OCI-LY3 (cell line): Measurements from ENCODE around the gene MSX2.

Experiments
- H2AFZ ChIP-seq: fragments of 200-600, 300-600 bp; shearing (Covaris generic); 2 replicates; pipeline ENCODE4 v1.6.0; 2014; ENCODE audit warnings: antibody characterized with exemption, low read depth, low read length
- H3K27ac ChIP-seq: fragments of 200-600, 300-600 bp; sonication (generic); 2 replicates; pipeline ENCODE4 v1.5.1; 2014; ENCODE audit warnings: mild to moderate bottlenecking, low read length, moderate library complexity, mixed read lengths
- H3K27me3 ChIP-seq: fragments of 200-600, 300-600 bp; sonication (generic); 2 replicates; pipeline ENCODE4 v1.6.1; 2014; ENCODE audit warnings: low read depth, low read length, mixed read lengths
- H3K36me3 ChIP-seq: fragments of 200-600, 300-600 bp; sonication (generic); replicated peaks from 2 replicates; pipeline ENCODE3; 2014; ENCODE audit warnings: low read depth, low read length, mixed read lengths
- H3K4me1 ChIP-seq: fragments of 300-600, 200-600 bp; sonication (generic); 2 replicates; pipeline ENCODE4 v1.6.1; 2014; ENCODE audit warnings: low read length, mixed read lengths
- H3K4me2 ChIP-seq: fragments of 200-600, 300-600 bp; sonication (generic); 2 replicates; pipeline ENCODE4 v1.6.1; 2014; ENCODE audit warnings: low read length, mixed read lengths
- H3K4me3 ChIP-seq: fragments of 300-600, 200-600 bp; sonication (generic); 2 replicates; pipeline ENCODE4 v1.5.1; 2014; ENCODE audit warnings: antibody characterized with exemption, mild to moderate bottlenecking, low read length, moderate library complexity
- H3K79me2 ChIP-seq: fragments of 300-600, 200-600 bp; shearing (Covaris generic); 2 replicates; pipeline ENCODE4 v1.6.1; 2014; ENCODE audit warnings: mild to moderate bottlenecking, low read length, mixed read lengths
- H3K9ac ChIP-seq: fragments of 300-600, 200-600 bp; shearing (Covaris generic); 2 replicates; pipeline ENCODE4 v1.6.0; 2014; ENCODE audit warnings: mild to moderate bottlenecking, low read length, moderate library complexity
- H3K9me3 ChIP-seq: fragments of 200-600, 300-600 bp; shearing (Covaris generic); 2 replicates; pipeline ENCODE4 v1.6.1; 2014; ENCODE audit warnings: low read length, mixed read lengths; ENCODE audit not compliant: insufficient read depth
- H4K20me1 ChIP-seq: fragments of 200-600, 300-600 bp; sonication (generic); 2 replicates; pipeline ENCODE4 v1.6.1; 2016; ENCODE audit warnings: low read length, mixed read lengths; ENCODE audit not compliant: insufficient read depth
- EZH2phosphoT487 ChIP-seq: fragments of 200-600 bp; shearing (Covaris generic); IDR thresholded peaks from 2 replicates; pipeline ENCODE4 v1.6.1; 2018; ENCODE audit warnings: antibody characterized with exemption, mixed run types, low read depth
- TF ChIP-seq, protein P1 (sequence below): fragments of 200-600, 300-600 bp; sonication (generic); IDR thresholded peaks from 2 replicates; pipeline ENCODE4 v1.5.1; 2014; ENCODE audit warnings: antibody characterized with exemption, low read length, low read depth

Gene MSX2

DNA sequence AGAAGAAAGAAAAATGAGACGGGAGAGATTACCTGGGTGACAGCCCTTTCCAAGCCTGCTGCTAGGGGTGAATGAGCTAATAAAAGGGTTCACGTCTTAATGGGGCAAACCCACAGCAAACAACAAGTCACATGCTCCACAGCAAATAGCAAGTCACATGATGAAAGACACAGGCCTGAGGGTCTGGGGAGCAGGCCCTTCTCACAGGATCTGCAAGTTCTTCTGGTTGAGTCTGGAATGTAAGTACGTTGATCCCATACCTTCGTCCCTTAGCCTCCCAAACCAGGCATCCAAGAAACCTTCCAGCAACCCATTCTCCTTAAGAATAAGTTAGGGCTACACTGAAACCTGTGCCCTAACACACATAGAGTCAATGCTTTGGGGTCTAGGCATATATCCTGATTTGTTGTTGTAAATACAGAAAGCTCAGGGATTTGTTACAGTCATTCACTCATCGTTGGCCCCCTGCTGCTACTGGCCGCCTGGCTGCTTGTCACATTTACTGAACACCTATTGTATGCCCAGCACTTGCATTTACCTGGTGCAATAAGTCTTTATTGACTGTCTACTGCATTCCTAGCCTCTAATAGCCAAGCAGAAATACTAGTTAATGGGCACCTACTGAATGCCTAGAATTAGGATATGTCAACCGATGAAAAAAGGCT lies 43.3 kb upstream of the MSX2 start:
- no peak overlapping the region for H2AFZ ChIP-seq
- no peaks in the 10 kb centered on the region for H4K20me1 ChIP-seq
- H3K79me2 ChIP-seq: no peaks in the 10 kb centered on the region
- H3K9me3 ChIP-seq: no peaks in the 10 kb centered on the region
- no peak for TF ChIP-seq EZH2phosphoT487
- H3K27me3 ChIP-seq: no peaks in the 10 kb centered on the region
- H3K4me1 ChIP-seq: no peaks in the 10 kb centered on the region
- no peak overlapping the region for H3K27ac ChIP-seq
- no peak overlapping the region for H3K4me3 ChIP-seq
- no peaks in the 10 kb centered on the region for H3K36me3 ChIP-seq
- H3K9ac ChIP-seq: no peak overlapping the region
- H3K4me2 ChIP-seq: no peak overlapping the region

DNA sequence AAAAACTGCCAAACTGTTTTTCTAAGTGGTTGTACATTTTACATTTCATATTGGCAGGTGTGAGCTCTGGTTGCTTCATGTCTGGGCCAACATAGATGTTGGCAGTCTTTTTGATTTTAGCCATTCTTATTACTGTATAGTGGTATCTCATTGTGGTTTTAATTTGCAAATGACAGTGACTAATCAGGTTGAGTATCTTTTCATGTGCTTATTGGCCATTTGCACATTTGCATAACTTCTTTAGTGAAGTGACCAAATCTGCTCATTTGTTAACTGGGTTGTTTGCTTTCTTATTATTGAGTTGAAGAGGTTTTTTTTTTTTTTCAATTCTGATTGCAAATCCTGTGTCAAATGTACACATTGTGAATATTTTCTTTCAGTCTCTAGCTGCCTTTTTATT lies 36.9 kb upstream of the MSX2 start:
- Histone ChIP-seq H3K9ac (no peak overlapping the region), H3K27ac (no peak overlapping the region), H3K36me3 (no peaks in the 10 kb centered on the region), H4K20me1 (no peaks in the 10 kb centered on the region), H3K4me3 (no peak overlapping the region), H3K4me2 (no peak overlapping the region), H3K4me1 (no peaks in the 10 kb centered on the region), H2AFZ (no peak overlapping the region), H3K79me2 (no peaks in the 10 kb centered on the region), H3K9me3 (no peaks in the 10 kb centered on the region), H3K27me3 (no peaks in the 10 kb centered on the region)
- TF ChIP-seq EZH2phosphoT487: no peak
- TF ChIP-seq, protein P1, sequence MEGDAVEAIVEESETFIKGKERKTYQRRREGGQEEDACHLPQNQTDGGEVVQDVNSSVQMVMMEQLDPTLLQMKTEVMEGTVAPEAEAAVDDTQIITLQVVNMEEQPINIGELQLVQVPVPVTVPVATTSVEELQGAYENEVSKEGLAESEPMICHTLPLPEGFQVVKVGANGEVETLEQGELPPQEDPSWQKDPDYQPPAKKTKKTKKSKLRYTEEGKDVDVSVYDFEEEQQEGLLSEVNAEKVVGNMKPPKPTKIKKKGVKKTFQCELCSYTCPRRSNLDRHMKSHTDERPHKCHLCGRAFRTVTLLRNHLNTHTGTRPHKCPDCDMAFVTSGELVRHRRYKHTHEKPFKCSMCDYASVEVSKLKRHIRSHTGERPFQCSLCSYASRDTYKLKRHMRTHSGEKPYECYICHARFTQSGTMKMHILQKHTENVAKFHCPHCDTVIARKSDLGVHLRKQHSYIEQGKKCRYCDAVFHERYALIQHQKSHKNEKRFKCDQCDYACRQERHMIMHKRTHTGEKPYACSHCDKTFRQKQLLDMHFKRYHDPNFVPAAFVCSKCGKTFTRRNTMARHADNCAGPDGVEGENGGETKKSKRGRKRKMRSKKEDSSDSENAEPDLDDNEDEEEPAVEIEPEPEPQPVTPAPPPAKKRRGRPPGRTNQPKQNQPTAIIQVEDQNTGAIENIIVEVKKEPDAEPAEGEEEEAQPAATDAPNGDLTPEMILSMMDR: no peak

DNA sequence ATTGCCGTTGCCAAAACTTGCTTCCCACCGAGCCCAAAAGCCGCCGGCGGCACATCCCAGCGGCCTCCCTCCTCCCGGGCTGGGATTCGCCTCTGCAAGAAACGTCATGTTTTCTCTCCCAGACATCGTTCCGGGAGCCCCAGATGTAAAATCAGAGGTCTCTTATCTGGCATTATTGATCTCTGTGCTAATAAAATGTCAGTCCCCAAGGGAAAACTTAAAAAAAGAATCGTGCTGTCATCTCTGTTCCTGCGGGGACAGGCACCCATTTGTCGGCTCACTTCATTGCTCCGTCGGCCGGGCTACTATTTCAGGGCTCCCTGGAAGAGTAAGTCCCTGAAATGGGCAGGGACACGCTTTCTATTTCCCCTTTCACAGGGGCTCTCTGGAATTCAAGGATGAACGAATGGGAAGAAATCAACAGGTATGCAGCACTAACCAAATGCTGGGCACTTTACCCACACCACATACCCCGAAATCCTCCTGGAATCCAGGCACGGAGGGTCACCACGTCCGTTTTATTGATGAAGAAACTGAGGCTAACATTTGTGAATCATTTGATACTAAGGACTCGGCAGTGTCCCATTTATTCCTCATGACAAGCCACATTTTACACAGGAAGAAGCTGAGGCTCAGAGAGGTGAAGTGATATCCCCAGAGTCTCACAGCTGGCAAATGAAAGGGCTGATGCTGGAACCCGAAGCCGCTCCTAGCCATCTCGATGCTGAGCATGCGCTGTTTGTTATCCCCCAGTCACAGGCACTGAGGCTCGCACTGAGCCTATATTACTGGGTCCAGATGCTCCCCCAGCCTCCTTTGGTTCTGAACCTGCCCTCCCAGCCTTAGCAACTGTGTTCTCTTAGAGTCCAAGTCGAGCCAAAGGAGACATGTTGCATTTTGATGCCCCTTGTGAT lies 35.7 kb upstream of the MSX2 start:
- Histone ChIP-seq H3K36me3 (no peaks in the 10 kb centered on the region), H2AFZ (no peak overlapping the region), H3K4me1 (no peaks in the 10 kb centered on the region), H3K4me2 (no peak overlapping the region), H4K20me1 (no peaks in the 10 kb centered on the region), H3K9ac (no peak overlapping the region), H3K79me2 (no peaks in the 10 kb centered on the region), H3K27ac (no peak overlapping the region), H3K9me3 (no peaks in the 10 kb centered on the region), H3K4me3 (no peak overlapping the region), H3K27me3 (no peaks in the 10 kb centered on the region)
- TF ChIP-seq, protein P1: no peak
- no peak for TF ChIP-seq EZH2phosphoT487

DNA sequence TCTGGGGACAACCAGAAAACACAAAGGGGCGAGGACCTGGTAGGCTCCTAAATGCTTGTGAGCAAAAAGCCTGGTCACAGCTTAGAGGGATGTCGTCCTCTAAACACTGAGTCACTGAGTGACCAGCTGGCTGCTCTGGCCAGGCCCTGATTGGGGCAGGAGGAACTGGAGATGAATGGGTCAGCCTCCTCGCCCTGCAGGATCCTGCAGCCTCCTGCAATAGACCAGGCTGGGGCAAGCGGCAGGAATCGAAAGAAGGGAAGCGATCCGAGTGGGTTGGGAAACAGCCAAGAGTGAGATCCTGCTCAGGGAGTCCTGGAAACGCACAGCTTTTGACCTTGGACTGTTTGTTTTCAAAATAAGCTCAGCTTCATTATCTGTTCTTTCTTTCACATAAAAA lies 34.1 kb upstream of the MSX2 start:
- H3K4me3 ChIP-seq: no peak overlapping the region
- H3K4me2 ChIP-seq: no peak overlapping the region
- H2AFZ ChIP-seq: no peak overlapping the region
- no peaks in the 10 kb centered on the region for H4K20me1 ChIP-seq
- no peak overlapping the region for H3K27ac ChIP-seq
- no peaks in the 10 kb centered on the region for H3K36me3 ChIP-seq
- H3K9me3 ChIP-seq: no peaks in the 10 kb centered on the region
- H3K4me1 ChIP-seq: no peaks in the 10 kb centered on the region
- H3K9ac ChIP-seq: no peak overlapping the region
- no peak for TF ChIP-seq EZH2phosphoT487
- TF ChIP-seq, protein P1: no peak
- H3K27me3 ChIP-seq: 0 out of 2 replicates have a peak, but pooled peaks cover 7% of the 10 kb centered on the region
- H3K79me2 ChIP-seq: no peaks in the 10 kb centered on the region
